WI38 (cell line): ENCODE measurements around the gene CFL1.

Source experiments
- H3K4me3 ChIP-seq: 2 replicates; pipeline ENCODE4 v1.5.1; 2011; ENCODE audit warnings: low read depth, mild to moderate bottlenecking, control low read depth, low read length
- CTCF ChIP-seq: IDR thresholded peaks from 2 replicates; pipeline ENCODE4 v1.5.1; 2012; ENCODE audit warnings: low read depth, mild to moderate bottlenecking, control low read depth, low read length

Gene CFL1

GRCh38 chr11:65899356-65900124 is 41.6 kb upstream of the CFL1 start:
- peak overlapping the region; percentile 93 for H3K4me3 ChIP-seq
- TF ChIP-seq CTCF = no peak

- TF ChIP-seq CTCF = no peak
- peak overlapping the region; percentile 93 for H3K4me3 ChIP-seq
Observed at GRCh38 chr11:65898656-65899355, 40.8 kb upstream of the CFL1 start.

- peak overlapping the region; percentile 93 for H3K4me3 ChIP-seq
- TF ChIP-seq CTCF = no peak
Observed at GRCh38 chr11:65897020-65897471, 39.1 kb upstream of the CFL1 start.

GRCh38 chr11:65896034-65896999 is 38.3 kb upstream of the CFL1 start:
- TF ChIP-seq CTCF = no peak
- peak overlapping the region; percentile 93 for H3K4me3 ChIP-seq

GRCh38 chr11:65895482-65895981 is 37.6 kb upstream of the CFL1 start:
- no peak for TF ChIP-seq CTCF
- peak overlapping the region; percentile 93 for H3K4me3 ChIP-seq

GRCh38 chr11:65894034-65894591 is 36.1 kb upstream of the CFL1 start:
- peak overlapping the region; percentile 43 for H3K4me3 ChIP-seq
- TF ChIP-seq CTCF = no peak
